ENCODE measurements around the gene LAGE3. TPM values are rescaled to one million over a fixed set of nuclear protein-coding genes. Genes with fewer than 3 reads are reported as not detected.

LAGE3 gene
- total RNA-seq, 4 donors from 2014 or later, result 8.0 to 44.4 (median 28.6) TPM

DNA sequence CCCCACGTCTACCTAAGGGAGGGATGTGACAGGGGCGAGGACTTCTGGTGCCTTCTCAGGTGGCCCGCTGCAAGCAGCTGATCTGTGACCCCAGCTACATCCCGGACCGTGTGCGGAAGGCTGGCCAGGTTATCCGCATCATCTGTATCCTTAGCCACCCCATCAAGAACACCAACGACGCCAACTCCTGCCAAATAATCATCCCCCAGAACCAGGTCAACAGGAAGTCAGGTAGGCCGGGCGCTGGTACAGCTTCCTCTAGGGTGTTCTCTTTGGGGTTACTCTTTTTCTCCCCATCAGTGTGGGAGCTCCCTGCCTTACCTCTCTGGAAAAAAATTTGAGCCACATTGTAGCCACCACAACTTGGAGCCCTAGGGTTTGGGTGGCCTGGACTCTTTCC, 37.5 kb downstream of the LAGE3 start:
- no peaks in the 10 kb centered on the region for H3K9me3 ChIP-seq
- no peaks in the 10 kb centered on the region for H3K27me3 ChIP-seq
- 88% methylated on average over 10 of the region's 11 CpGs for WGBS
- DNase-seq (ENCODE audit: low spot score in 2 of 2), result no peak
- H3K4me3 ChIP-seq, result no peak overlapping the region
- H3K36me3 ChIP-seq, result peaks cover 29% of the 10 kb centered on the region
- TF ChIP-seq POLR2AphosphoS5 (IDR thresholded peaks at IDR 0.05), result no peak
- TF ChIP-seq, protein P1, sequence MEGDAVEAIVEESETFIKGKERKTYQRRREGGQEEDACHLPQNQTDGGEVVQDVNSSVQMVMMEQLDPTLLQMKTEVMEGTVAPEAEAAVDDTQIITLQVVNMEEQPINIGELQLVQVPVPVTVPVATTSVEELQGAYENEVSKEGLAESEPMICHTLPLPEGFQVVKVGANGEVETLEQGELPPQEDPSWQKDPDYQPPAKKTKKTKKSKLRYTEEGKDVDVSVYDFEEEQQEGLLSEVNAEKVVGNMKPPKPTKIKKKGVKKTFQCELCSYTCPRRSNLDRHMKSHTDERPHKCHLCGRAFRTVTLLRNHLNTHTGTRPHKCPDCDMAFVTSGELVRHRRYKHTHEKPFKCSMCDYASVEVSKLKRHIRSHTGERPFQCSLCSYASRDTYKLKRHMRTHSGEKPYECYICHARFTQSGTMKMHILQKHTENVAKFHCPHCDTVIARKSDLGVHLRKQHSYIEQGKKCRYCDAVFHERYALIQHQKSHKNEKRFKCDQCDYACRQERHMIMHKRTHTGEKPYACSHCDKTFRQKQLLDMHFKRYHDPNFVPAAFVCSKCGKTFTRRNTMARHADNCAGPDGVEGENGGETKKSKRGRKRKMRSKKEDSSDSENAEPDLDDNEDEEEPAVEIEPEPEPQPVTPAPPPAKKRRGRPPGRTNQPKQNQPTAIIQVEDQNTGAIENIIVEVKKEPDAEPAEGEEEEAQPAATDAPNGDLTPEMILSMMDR (IDR thresholded peaks at IDR 0.05), result no peak
- no peak overlapping the region for H3K27ac ChIP-seq
- H3K4me1 ChIP-seq, result peaks cover 37% of the 10 kb centered on the region

DNA sequence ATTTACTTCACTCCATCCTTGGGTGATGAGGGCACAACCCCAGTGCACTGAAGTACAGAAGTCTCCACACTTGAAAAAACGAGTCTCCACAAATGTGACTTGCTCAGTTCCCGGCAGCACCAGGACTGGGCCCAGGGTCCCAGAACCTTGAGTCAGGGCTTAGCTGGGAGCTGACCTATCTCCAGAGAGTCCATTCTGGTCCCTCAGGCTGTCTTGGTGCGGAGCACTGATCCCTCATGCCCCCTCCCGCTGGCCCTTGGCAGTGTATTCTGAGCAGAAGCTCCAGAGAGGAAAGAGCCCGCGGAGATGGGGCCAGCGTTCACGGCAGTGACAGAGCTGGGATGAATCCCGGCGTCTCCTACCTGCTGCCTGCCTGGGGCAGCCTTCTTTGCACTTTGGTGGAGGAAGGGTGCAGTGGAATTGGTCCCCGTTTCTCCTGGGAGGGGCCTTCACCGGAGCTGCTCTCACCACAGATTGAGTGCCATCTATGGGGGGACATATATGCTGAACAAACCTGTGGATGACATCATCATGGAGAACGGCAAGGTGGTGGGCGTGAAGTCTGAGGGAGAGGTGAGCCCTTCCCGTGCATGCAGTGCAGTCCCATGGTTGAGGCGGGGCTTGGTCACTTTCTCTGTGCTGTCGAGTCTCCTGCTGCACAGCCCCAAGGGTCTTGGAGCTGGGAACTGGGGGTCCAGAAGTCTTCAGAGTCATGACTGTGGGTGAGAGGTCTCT, 38.3 kb downstream of the LAGE3 start:
- Histone ChIP-seq H3K9me3 (no peaks in the 10 kb centered on the region), H3K27ac (no peak overlapping the region), H3K36me3 (peaks cover 29% of the 10 kb centered on the region), H3K4me3 (no peak overlapping the region), H3K27me3 (no peaks in the 10 kb centered on the region), H3K4me1 (peaks cover 37% of the 10 kb centered on the region)
- no peak for DNase-seq (ENCODE audit: low spot score in 2 of 2)
- TF ChIP-seq, protein P1 (IDR thresholded peaks at IDR 0.05), result no peak
- TF ChIP-seq POLR2A (IDR thresholded peaks at IDR 0.05), result no peak
- TF ChIP-seq EP300 (IDR thresholded peaks at IDR 0.05), result no peak
- TF ChIP-seq POLR2AphosphoS5 (IDR thresholded peaks at IDR 0.05), result no peak
- 81% methylated on average over 15 of the region's 17 CpGs for WGBS

DNA sequence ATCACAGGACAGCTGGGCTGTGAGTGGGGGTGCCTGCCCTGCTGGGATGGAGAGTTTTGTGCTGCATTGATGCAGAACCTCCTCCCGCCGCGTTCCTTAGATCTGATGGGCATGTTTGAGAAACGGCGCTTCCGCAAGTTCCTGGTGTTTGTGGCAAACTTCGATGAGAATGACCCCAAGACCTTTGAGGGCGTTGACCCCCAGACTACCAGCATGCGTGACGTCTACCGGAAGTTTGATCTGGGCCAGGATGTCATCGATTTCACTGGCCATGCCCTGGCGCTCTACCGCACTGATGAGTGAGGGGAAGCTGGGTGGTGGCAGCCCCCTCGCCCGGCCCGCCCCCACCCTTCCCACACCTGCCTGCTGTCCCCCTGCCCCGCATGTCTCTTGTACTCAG, 39.2 kb downstream of the LAGE3 start:
- Histone ChIP-seq H3K9me3 (no peaks in the 10 kb centered on the region), H3K27ac (no peak overlapping the region), H3K36me3 (peaks cover 36% of the 10 kb centered on the region), H3K4me3 (no peak overlapping the region), H3K4me1 (peaks cover 28% of the 10 kb centered on the region), H3K27me3 (no peaks in the 10 kb centered on the region)
- TF ChIP-seq POLR2AphosphoS5 (IDR thresholded peaks at IDR 0.05) (no peak), EP300 (IDR thresholded peaks at IDR 0.05) (no peak), POLR2A (IDR thresholded peaks at IDR 0.05) (no peak)
- TF ChIP-seq, protein P1 (IDR thresholded peaks at IDR 0.05), result no peak
- no peak for DNase-seq (ENCODE audit: low spot score in 2 of 2)
- 91% methylated on average over 16 of the region's 18 CpGs for WGBS

DNA sequence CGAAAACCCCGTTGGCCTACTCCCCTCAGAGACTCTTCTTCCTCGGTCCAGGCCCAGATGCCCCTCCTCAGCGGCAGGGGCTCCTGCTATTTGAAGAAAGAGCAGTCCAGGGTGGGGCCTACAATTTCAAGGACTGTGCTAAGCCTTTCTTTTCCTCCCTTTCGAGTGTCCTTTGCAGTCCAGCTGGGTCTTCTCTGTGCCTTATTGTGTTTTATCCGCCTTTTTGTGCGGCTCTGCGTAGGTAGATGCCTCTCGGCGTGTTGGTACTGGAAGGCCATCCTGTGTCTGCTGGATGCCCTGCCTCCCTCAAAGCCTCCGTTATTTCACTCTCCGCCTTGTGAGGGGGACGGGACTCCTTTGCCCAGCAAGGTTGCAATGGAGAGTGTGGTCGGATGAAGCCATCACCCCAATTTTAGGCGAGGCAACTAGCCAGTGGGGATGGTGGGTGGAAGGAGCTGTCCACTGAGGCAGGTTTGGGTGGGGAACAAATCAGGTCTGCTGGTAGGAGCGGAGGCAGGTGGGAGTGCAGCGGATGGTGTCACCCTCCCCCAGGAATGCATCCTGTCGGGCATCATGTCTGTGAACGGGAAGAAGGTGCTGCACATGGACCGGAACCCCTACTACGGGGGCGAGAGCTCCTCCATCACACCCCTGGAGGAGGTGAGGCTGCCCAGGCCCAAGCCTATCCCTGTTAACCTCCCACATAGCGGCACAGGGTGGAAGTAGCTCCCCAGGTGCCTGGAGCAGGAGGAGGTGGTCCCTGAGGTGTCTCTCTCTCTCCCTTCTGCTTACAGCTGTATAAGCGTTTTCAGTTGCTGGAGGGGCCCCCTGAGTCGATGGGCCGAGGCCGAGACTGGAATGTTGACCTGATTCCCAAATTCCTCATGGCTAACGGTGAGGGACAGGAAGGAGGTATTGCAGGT, 40.8 kb downstream of the LAGE3 start:
- Histone ChIP-seq H3K9me3 (no peaks in the 10 kb centered on the region), H3K27me3 (no peaks in the 10 kb centered on the region), H3K36me3 (peaks cover 51% of the 10 kb centered on the region), H3K4me3 (peak overlapping the region; percentile 67), H3K27ac (no peak overlapping the region), H3K4me1 (peaks cover 15% of the 10 kb centered on the region)
- no peak for DNase-seq (ENCODE audit: low spot score in 2 of 2)
- TF ChIP-seq EP300 (IDR thresholded peaks at IDR 0.05), result no peak
- TF ChIP-seq, protein P1 (IDR thresholded peaks at IDR 0.05), result no peak
- no peak for TF ChIP-seq POLR2AphosphoS5 (IDR thresholded peaks at IDR 0.05)
- no peak for TF ChIP-seq POLR2A (IDR thresholded peaks at IDR 0.05)
- WGBS, result 63% methylated on average over 23 of the region's 28 CpGs

All from suprapubic skin (tissue), 4 donors.